ENCODE results near the gene ZG16B. TPM values are rescaled to one million over a fixed set of nuclear protein-coding genes. Genes with fewer than 3 reads are reported as not detected.
A peak's percentile ranks its signal among the peaks of the same experiment; 100 is the strongest.

ZG16B gene
- total RNA-seq, 1 donor from 2014 or later: 1,549 TPM

DNA sequence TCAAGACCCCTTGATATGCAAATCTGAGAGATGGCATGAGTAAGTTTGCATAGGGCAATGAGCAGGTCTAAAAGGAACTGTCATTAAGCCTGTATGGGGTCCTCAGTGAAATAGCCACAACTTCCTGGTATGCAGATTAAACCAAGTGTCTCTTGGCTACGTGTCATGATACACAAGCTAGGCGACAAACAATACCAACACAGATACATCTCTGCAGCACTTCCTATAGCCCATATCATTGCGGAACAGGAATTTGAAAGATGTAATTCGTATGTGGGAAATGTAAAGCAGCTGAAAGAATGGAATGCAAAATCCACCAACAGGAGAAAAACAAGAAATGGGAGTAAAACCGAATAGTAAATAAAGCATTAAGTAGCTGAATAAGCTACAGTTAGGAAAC, 15.0 kb downstream of the ZG16B start:
- DNase-seq: no peak

- DNase-seq: no peak
Measured at GRCh38 chr16:2846511-2847310, 16.6 kb downstream of the ZG16B start.

GRCh38 chr16:2848933-2849725, 19.0 kb downstream of the ZG16B start:
- DNase-seq: no peak

GRCh38 chr16:2852003-2852730, 22.1 kb downstream of the ZG16B start:
- DNase-seq: no peak

DNA sequence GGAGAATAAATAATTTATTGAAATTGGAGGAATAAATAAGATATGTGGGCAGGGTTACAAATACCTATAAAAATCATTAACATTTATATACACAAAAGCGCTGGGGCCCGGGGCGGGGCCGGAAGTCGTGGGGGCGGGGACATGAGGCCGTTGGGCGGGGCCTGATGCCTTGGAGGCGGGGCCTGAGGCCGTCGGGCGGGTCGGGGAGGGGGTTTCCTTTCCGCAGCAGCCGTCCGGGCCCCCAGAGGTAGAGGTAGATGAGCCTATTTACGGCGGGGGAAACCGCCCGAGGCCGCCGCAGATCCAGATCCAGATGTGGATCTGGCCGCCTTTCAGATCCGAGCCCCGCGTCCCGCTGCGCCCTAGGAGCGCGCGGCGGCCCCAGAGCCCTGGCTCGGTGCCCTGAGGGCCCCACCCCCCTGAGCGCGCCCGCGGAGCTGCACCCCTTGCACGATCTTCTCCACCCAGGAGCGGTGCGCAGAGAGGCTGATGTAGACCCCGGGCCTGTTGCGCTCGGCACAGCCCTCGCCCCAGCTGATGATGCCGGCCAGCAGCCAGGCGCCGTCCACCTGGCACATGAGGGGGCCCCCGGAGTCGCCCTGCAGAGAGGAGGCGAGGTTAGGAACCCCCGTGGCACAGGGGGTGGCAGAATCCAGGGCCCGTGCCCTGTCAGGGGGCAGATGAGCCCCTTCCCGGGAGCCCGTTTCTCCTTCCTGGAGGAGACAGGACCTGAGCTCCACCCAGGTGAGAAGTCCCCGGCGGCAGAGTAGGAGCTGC, 22.8 kb downstream of the ZG16B start:
- no peak for DNase-seq

DNA sequence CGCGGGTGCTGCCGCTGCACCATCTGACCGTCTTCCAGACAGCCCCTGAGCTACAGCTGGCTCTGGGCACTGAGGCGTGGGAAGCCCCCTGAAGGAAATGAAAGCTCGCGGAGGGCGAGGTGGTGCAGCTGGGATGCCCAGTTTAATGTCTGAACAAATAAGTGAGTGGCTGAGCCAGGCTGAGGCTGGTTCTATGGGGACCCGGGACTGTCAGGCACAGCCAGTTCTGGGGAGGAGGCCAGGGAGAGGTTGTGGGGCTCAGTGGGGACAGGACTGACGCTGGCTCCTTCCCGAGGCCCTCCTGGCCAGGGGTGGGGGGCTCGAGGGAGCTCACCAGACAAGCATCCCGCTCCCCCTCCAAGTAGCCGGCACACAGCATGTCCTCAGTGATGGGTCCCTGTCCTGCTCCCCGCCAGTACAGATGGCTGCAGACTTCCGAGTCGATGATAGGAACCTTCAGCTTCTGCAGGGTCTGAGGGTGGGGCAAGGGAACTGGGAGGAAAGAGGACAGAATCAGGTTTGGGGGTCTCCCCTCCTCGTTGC, 23.5 kb downstream of the ZG16B start:
- DNase-seq: no peak

- no peak for DNase-seq
Measured at GRCh38 chr16:2854700-2855309, 24.7 kb downstream of the ZG16B start.

GRCh38 chr16:2855536-2855935, 25.4 kb downstream of the ZG16B start:
- DNase-seq: no peak

DNA sequence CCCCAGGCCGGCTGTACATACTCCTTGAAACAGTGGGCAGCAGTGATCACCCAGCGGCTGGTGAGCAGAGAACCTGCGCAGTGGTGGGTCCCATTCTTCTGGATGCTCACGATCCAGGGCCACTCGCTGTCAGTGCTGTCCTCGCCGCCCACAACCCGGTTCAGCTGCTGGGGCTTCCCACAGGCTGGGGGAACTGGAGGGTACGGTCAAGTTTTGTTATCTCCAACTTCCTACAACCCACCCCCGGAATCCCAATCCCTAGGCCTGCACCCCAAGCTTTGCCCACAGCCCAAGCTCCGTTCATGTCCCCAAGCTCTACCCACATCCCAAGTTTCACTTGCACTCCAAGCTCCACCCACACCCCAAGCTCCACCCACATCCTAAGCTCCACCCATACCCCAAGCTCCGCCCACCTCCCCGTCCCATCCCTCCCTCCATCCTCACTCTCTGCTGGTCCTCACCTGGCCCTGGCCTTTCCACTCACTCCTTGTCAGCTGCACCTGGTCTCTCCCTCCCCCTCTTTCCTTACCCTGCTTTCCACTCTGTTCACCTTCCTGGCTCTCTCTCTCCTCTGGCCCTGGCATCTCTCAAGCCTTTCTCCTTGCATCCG, 26.1 kb downstream of the ZG16B start:
- DNase-seq: no peak

GRCh38 chr16:2856686-2857450, 26.8 kb downstream of the ZG16B start:
- no peak for DNase-seq

GRCh38 chr16:2857451-2858244, 27.5 kb downstream of the ZG16B start, which contains the start of gene PRSS22:
Gene PRSS22 (minus strand): TSS chr16:2858170. CDS start chr16:2858104, 66 bp downstream.
- DNase-seq: peak; percentile 36

GRCh38 chr16:2858245-2859025, 28.3 kb downstream of the ZG16B start:
- DNase-seq: peak; percentile 9

- no peak for DNase-seq
Measured at GRCh38 chr16:2859686-2860265, 29.7 kb downstream of the ZG16B start.

DNA sequence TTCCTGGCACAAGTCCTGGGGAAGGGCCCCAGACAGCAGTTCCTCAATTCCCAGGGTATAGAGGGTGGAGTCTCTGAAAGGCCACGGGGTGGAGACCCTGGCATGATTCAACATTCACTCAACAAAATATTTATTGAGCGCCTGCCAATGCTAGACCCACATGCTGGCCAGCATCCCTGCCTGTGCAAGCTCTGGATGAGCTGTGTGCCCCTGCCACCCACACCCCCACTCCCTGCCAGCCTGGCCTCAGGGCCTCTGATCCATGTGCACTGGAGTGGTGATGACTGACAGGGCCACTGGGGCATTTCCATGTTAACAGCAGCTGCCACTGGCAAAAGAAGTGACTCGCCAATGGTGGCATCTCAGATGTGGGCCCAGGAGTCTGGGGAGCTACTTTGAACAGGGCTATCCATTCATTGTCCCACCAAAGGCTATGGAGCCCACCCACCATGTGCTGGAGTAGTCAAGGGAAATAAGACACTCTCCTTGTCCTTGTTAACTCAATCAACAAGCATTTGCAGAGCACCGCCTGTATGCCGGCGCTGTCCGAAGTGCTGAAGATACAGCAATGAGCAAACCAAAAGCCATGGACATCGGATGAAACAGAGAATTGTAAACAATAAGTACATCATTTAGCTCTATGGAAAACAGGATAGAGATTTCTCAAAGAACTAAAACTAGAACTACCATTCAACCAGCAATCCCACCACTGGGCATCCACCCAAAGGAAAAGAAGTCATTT, 30.9 kb downstream of the ZG16B start:
- no peak for DNase-seq

DNA sequence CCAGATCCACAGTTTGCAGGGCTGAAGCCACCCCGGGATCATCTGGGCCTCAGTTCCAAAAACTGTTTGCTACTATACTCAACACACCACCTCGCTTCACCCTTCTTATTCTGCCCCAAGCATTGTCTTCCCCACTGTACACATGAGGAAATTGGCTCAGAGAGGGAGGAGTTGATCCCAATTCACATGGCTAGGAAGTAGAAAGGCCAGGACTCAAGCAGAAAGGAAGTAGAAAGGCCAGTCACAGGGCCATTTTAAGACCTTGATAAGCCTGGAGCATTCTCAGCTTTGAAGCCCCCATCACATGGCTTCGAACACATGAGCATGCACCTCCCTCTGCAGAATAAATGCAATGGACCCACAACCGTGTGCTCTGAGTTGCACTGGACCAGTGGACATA, 35.5 kb downstream of the ZG16B start:
- no peak for DNase-seq

DNA sequence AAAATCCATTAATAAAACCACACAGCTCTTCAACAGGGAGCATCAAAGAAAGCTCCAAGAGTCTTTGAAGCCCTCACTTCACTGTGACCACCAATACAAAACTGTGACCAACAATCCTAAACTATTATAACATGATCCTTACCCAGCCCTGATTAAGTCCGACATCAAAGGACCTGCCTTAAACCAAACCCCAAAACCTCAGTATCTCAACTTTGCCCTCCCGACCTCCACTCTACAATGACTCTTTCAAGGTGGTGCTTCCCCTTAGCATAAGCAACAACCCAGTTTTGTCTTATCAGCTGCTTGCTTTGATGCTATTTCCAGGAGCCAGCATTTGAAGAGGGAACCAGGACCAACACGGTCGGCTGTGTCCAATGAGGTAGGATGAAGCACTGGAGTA, 36.3 kb downstream of the ZG16B start:
- no peak for DNase-seq

DNA sequence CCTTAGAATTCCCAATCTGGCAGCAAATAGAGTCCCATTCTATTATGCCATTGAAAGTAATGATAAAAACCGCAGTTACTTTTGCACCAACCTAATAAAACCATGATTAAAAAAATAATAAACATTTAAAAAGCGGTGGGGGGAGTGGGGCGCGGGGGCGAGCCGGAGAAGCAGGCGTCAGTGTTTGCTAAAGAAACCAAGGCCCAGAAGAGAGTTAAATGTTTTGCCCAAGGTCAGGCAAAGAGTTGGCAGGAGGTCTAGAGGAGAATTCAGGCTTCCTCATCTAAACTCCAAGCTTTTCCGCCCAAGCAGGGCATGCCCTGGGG, 37.5 kb downstream of the ZG16B start:
- no peak for DNase-seq

Data from tongue (tissue), 2 donors.